WERI-Rb-1 (cell line): ENCODE data around the gene LRRC3C.

Experiments used
- DNase-seq: peaks from one replicate; pipeline ENCODE4 v3.0.0-alpha.2; 2020
- H3K27ac ChIP-seq: fragments of 250-450 bp; sonication (Bioruptor Pico); 2 replicates; pipeline ENCODE4 v1.5.1; 2020; ENCODE audit warnings: mild to moderate bottlenecking, moderate library complexity
- H3K27me3 ChIP-seq: fragments of 250-450 bp; sonication (Bioruptor Pico); 2 replicates; pipeline ENCODE4 v1.5.1; 2021; ENCODE audit warnings: mild to moderate bottlenecking, low read depth, moderate library complexity; ENCODE audit not compliant: insufficient read depth, severe bottlenecking
- H3K36me3 ChIP-seq: fragments of 250-450 bp; sonication (Bioruptor Pico); 2 replicates; pipeline ENCODE4 v1.5.1; 2020; ENCODE audit warnings: mild to moderate bottlenecking, moderate library complexity
- H3K4me3 ChIP-seq: 2 replicates; pipeline ENCODE4 v1.5.1; 2011; ENCODE audit warnings: low read depth, mild to moderate bottlenecking, control low read depth, low read length
- H3K9me3 ChIP-seq: fragments of 250-450 bp; sonication (Bioruptor Pico); 2 replicates; pipeline ENCODE4 v1.5.1; 2021; ENCODE audit warnings: mild to moderate bottlenecking, moderate library complexity; ENCODE audit not compliant: severe bottlenecking
- TF ChIP-seq, protein P1 (sequence below): IDR thresholded peaks from 2 replicates; pipeline ENCODE4 v1.5.1; 2011; ENCODE audit warnings: low read depth, mild to moderate bottlenecking, control low read depth, inconsistent platforms, low read length

The LRRC3C gene

DNA sequence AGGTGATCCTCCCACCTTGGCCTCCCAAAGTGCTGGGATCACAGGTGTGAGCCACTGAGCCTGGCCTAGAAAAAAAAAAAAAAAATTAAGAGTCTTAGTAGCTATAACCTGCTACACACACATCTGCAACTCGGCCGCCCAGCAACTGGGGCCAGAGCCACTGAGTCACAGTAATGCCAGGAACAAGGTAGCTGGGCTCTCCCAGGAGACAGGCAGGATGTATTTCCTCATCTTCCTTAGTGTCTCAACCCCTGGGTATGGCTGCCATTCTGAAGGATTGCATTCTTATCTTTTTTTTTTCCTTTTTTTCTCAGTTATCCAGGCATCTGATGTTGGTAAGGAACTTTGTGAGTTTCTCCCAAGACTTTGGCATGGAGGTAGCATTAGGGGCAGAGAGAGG lies 46.0 kb downstream of the LRRC3C start:
- H3K4me3 ChIP-seq: no peak overlapping the region
- H3K9me3 ChIP-seq: no peaks in the 10 kb centered on the region
- TF ChIP-seq, protein P1, sequence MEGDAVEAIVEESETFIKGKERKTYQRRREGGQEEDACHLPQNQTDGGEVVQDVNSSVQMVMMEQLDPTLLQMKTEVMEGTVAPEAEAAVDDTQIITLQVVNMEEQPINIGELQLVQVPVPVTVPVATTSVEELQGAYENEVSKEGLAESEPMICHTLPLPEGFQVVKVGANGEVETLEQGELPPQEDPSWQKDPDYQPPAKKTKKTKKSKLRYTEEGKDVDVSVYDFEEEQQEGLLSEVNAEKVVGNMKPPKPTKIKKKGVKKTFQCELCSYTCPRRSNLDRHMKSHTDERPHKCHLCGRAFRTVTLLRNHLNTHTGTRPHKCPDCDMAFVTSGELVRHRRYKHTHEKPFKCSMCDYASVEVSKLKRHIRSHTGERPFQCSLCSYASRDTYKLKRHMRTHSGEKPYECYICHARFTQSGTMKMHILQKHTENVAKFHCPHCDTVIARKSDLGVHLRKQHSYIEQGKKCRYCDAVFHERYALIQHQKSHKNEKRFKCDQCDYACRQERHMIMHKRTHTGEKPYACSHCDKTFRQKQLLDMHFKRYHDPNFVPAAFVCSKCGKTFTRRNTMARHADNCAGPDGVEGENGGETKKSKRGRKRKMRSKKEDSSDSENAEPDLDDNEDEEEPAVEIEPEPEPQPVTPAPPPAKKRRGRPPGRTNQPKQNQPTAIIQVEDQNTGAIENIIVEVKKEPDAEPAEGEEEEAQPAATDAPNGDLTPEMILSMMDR: no peak

DNA sequence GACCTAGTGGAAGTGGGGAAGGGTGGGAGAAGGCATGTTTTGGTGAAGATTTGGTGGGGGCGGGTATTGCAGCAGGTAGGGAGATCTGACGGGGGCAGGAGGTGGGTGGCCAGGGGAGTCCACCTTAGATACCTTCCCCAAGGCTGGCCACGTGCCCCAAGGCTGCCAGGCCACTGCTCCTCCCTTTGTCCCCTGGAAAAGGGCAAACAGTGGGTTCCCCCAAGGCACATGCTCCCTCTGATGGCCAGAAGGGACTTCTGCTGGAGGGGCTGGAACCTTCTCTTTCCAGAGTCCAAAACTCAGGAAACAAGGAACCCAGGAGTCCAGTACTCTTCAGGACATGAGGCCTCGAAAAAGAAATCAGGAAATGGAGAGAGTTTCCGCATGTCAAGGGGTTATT lies 46.9 kb downstream of the LRRC3C start:
- no peak for DNase-seq
- Histone ChIP-seq H3K9me3 (no peaks in the 10 kb centered on the region), H3K4me3 (no peak overlapping the region), H3K27ac (no peak overlapping the region), H3K36me3 (no peaks in the 10 kb centered on the region), H3K27me3 (no peaks in the 10 kb centered on the region)
- TF ChIP-seq, protein P1: no peak

More for the DNA sequence above, 46.0 kb downstream of the LRRC3C start:
- no peaks in the 10 kb centered on the region for H3K36me3 ChIP-seq
- no peaks in the 10 kb centered on the region for H3K27me3 ChIP-seq
- DNase-seq: no peak
- H3K27ac ChIP-seq: no peak overlapping the region

DNA sequence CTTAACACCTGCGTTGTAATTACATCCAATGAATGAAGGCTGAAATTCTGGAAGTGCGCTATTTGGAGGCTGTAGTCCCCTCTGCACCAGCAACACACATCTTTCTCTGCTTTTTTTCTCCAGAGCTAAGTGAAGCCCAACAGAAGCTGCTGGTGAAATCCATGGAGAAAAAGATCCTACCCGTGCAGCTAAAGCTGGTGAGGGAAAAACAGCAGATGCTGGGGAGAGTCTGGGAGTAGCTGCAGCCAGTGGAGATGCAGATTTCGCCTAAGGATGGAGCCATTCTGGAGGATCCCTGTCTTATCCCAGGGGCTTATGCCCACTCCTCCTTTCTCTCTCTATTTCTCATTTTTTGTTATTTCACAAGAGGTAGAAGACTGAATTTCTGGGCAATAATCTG lies 48.3 kb downstream of the LRRC3C start:
- Histone ChIP-seq H3K9me3 (no peaks in the 10 kb centered on the region), H3K27ac (no peak overlapping the region), H3K27me3 (no peaks in the 10 kb centered on the region), H3K36me3 (peaks cover 1% of the 10 kb centered on the region), H3K4me3 (no peak overlapping the region)
- DNase-seq: no peak
- TF ChIP-seq, protein P1: no peak

DNA sequence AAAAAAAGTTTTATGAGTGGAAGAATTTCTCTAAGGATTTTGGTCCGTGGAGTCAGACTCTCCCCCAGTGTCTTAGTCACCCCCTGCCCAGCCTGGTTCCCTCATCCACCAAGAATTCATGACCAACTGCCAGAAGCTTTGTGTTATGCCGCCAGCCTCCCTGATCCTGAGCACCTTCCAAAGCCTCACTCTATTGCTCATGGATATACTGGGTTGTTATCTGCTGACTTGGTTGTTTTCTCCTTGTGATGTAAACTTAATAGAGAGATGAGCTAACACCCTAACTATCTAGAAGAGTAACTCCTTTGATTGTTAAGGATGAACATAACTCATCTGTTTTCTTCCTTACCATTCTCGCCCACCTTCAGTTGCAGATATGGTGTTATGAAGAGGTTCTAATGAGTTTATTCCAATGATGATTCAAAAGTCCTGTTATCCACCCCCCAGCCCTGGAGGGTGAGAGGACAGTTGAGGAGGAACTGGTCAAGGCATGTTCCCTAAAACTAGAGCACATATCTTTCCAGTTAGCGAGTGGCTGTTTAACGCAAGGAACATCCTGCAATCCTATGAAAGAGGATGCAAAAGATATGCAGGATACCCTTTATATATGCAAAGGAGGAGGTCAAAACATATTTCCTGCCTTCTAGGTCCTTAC lies 51.6 kb downstream of the LRRC3C start:
- Histone ChIP-seq H3K27ac (no peak overlapping the region), H3K27me3 (no peaks in the 10 kb centered on the region), H3K4me3 (no peak overlapping the region), H3K9me3 (no peaks in the 10 kb centered on the region), H3K36me3 (peaks cover 17% of the 10 kb centered on the region)
- TF ChIP-seq, protein P1: no peak
- DNase-seq: no peak

DNA sequence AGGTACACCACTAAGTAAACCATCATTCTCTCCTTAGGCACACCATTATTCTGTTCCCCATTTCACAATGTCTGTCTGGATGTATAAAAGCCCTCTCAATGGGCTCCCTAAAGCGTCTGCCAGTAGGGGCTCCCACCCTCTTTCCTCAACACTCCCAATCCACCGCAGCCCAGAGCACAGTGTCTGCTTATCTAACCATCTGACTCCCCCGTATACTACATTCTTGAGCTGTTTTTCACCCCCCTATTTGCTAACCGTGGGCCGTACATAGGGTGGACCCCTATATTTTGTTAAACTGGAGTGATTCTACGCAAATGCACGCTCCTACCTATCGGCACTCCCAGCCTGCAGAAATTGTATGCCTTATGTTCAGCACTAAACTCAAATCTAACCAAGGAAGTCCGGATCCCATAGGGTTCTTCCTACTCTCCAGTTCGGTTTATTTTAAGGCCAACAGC lies 52.4 kb downstream of the LRRC3C start:
- H3K27ac ChIP-seq: peak overlapping the region; percentile 66
- no peaks in the 10 kb centered on the region for H3K27me3 ChIP-seq
- no peaks in the 10 kb centered on the region for H3K9me3 ChIP-seq
- TF ChIP-seq, protein P1: peak; percentile 57
- H3K36me3 ChIP-seq: peaks cover 25% of the 10 kb centered on the region
- H3K4me3 ChIP-seq: peak overlapping the region; percentile 98
- peak; percentile 78 for DNase-seq
